HepG2 (cell line): ENCODE measurements around the gene SRSF11. TPM values are rescaled to one million over a fixed set of nuclear protein-coding genes. Genes with fewer than 3 reads are reported as not detected.

Experiments used
- ARID2 ChIP-seq: sonication (generic); formaldehyde crosslinking; IDR thresholded peaks from 2 replicates; pipeline ENCODE4 v1.8.1; 2022; ENCODE audit warnings: mild to moderate bottlenecking, missing genetic modification reagents, borderline replicate concordance
- BCL6 ChIP-seq: IDR thresholded peaks from 2 replicates; pipeline ENCODE4 v1.6.1; 2016; ENCODE audit warnings: missing genetic modification reagents, missing compliant biosample characterization
- CBFB ChIP-seq: sonication (generic); formaldehyde crosslinking; IDR thresholded peaks from 2 replicates; pipeline ENCODE4 v1.4.0; 2020; ENCODE audit warnings: missing genetic modification reagents
- GLI4 ChIP-seq: sonication (generic); formaldehyde crosslinking; IDR thresholded peaks from 2 replicates; pipeline ENCODE4 v1.5.1; 2020; ENCODE audit warnings: missing genetic modification reagents, mild to moderate bottlenecking, moderate library complexity, borderline replicate concordance
- PHF8 ChIP-seq: sonication (generic); formaldehyde crosslinking; IDR thresholded peaks from 2 replicates; pipeline ENCODE4 v1.5.0; 2020; ENCODE audit warnings: missing genetic modification reagents
- REPIN1 ChIP-seq: sonication (generic); formaldehyde crosslinking; IDR thresholded peaks from 2 replicates; pipeline ENCODE4 v1.8.0; 2022; ENCODE audit warnings: missing genetic modification reagents, low read depth, mild to moderate bottlenecking, borderline replicate concordance
- SMAD1 ChIP-seq: sonication (generic); formaldehyde crosslinking; IDR thresholded peaks from 2 replicates; pipeline ENCODE4 v1.4.0; 2020; ENCODE audit warnings: missing genetic modification reagents, low read depth, mild to moderate bottlenecking, borderline replicate concordance
- SNAPC2 ChIP-seq: sonication (generic); formaldehyde crosslinking; IDR thresholded peaks from 2 replicates; pipeline ENCODE4 v1.8.1; 2022; ENCODE audit warnings: mild to moderate bottlenecking, missing genetic modification reagents
- ZFP1 ChIP-seq: IDR thresholded peaks from 2 replicates; pipeline ENCODE4 v1.6.1; 2016
- ZNF136 ChIP-seq: sonication (generic); formaldehyde crosslinking; IDR thresholded peaks from 2 replicates; pipeline ENCODE4 v1.8.1; 2022; ENCODE audit warnings: low read depth, mild to moderate bottlenecking, moderate library complexity, missing genetic modification reagents
- ZNF234 ChIP-seq: sonication (generic); formaldehyde crosslinking; conservative IDR thresholded peaks from 2 replicates; pipeline ENCODE4 v1.5.1; 2020; ENCODE audit warnings: mild to moderate bottlenecking, missing genetic modification reagents
- ZSCAN12 ChIP-seq: sonication (generic); formaldehyde crosslinking; IDR thresholded peaks from 2 replicates; pipeline ENCODE4 v1.9.0; 2021; ENCODE audit warnings: mild to moderate bottlenecking, missing genetic modification reagents
- polyA plus RNA-seq, 8 experiments: library from polyadenylated mRNA; depleted of rRNA in 3 of 8; stranded (reverse) in 7 of 8; unstranded in 1 of 8; fragments of >200 nt; fragmentation: Illumina TruSeq in 4 of 8; extraction: Trizol in 4 of 8; gene quantifications; 2 replicates each; pipeline versions ENCODE4 v1.2.1 to v1.2.3, GENCODE V29; 2011 to 2016; ENCODE audit warnings: low read depth in 4 of 8, missing spikeins in 1 of 8, mixed read lengths in 1 of 8; ENCODE audit not compliant: insufficient read depth in 1 of 8
- total RNA-seq, 5 experiments: library from RNA; depleted of rRNA; stranded (reverse); fragments of >200 nt; fragmentation: Illumina TruSeq; extraction: Trizol; gene quantifications; 2 replicates each; pipeline ENCODE4 v1.2.3, GENCODE V29; 2016; ENCODE audit warnings: low read depth in 1 of 5
- TF ChIP-seq, protein P1 (sequence below): sonication (generic); formaldehyde crosslinking; conservative IDR thresholded peaks from 2 replicates; pipeline ENCODE4 v1.4.0; 2020; ENCODE audit warnings: missing genetic modification reagents
- TF ChIP-seq, protein P2 (sequence below): sonication (generic); formaldehyde crosslinking; IDR thresholded peaks from 2 replicates; pipeline ENCODE4 v1.5.0; 2020; ENCODE audit warnings: mild to moderate bottlenecking, missing genetic modification reagents, borderline replicate concordance
- TF ChIP-seq, protein P3 (sequence below): sonication (generic); formaldehyde crosslinking; IDR thresholded peaks from 2 replicates; pipeline ENCODE4 v1.4.0; 2020; ENCODE audit warnings: missing genetic modification reagents, borderline replicate concordance
- TF ChIP-seq, protein P4 (sequence below): sonication (generic); formaldehyde crosslinking; IDR thresholded peaks from 2 replicates; pipeline ENCODE4 v1.5.0; 2020; ENCODE audit warnings: missing genetic modification reagents

Gene SRSF11
- total and polyA plus RNA-seq, 2 of the 13 experiments (the other 11 are each of a cell fraction or from before 2014, with no cell fraction given), result 118 to 381 TPM

DNA sequence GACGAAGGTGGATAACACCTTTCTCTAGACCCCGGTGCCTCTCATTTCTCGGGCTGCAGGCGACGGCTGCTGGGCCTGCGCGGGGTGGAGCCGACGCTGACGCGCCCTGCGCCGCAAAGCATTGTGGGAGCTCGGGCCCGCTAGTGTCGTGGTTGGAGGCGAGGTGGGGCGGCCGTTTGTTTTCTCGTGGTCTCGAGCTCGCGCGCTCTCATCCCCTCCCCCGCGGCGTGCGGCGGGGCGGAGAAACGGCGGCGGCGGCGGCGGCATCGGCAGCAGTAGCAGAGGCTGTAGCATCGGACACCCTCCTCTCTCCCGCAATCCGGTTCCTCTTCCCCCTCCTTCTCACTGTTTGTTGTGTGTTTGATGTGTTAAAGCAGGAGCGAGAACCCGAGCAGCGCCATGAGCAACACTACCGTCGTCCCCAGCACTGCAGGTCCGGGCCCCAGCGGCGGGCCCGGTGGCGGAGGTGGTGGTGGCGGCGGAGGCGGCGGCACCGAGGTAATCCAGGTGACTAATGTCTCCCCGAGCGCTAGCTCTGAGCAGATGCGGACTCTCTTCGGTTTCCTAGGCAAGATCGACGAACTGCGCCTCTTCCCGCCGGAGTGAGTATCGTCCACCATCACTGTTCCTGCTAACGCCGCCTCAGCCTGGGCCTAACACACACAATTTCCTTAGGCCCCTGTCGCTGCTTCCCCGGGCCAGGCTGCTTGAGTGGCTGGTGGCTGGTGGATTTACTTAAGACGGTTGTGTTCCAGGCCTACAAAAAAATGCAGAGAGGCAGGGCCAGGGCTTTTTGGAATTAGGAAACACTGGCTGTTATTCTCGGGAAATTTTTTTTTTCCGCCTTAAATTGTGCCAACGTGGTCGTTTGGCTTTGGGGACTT lies at the start of gene SRSF11 (continued):
- TF ChIP-seq PHF8 (CRISPR knock-in tag), result peak; percentile 96
- no peak; the same call in 1 of the 2 replicates for TF ChIP-seq ARID2
- no peak for TF ChIP-seq SMAD1 (CRISPR knock-in tag)
- peak; percentile 76 for TF ChIP-seq SNAPC2
- peak; percentile 70; the same call in 1 of the 2 replicates for TF ChIP-seq GLI4 (CRISPR knock-in tag)
- TF ChIP-seq ZNF136 (CRISPR knock-in tag), result 0 out of 2 replicates have a peak, but pooled peaks have one; percentile 37
- TF ChIP-seq ZNF234 (CRISPR knock-in tag), result peak; percentile 91; the same call in 1 of the 2 replicates
- 0 out of 2 replicates have a peak, but pooled peaks have one; percentile 30 for TF ChIP-seq ZSCAN12 (CRISPR knock-in tag)
- no peak for TF ChIP-seq ZFP1
- TF ChIP-seq, protein P1, sequence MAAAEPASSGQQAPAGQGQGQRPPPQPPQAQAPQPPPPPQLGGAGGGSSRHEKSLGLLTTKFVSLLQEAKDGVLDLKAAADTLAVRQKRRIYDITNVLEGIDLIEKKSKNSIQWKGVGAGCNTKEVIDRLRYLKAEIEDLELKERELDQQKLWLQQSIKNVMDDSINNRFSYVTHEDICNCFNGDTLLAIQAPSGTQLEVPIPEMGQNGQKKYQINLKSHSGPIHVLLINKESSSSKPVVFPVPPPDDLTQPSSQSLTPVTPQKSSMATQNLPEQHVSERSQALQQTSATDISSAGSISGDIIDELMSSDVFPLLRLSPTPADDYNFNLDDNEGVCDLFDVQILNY (CRISPR knock-in tag), result peak; percentile 74; the same call in 1 of the 2 replicates
- peak; percentile 69 for TF ChIP-seq CBFB (CRISPR knock-in tag)
- TF ChIP-seq, protein P2, sequence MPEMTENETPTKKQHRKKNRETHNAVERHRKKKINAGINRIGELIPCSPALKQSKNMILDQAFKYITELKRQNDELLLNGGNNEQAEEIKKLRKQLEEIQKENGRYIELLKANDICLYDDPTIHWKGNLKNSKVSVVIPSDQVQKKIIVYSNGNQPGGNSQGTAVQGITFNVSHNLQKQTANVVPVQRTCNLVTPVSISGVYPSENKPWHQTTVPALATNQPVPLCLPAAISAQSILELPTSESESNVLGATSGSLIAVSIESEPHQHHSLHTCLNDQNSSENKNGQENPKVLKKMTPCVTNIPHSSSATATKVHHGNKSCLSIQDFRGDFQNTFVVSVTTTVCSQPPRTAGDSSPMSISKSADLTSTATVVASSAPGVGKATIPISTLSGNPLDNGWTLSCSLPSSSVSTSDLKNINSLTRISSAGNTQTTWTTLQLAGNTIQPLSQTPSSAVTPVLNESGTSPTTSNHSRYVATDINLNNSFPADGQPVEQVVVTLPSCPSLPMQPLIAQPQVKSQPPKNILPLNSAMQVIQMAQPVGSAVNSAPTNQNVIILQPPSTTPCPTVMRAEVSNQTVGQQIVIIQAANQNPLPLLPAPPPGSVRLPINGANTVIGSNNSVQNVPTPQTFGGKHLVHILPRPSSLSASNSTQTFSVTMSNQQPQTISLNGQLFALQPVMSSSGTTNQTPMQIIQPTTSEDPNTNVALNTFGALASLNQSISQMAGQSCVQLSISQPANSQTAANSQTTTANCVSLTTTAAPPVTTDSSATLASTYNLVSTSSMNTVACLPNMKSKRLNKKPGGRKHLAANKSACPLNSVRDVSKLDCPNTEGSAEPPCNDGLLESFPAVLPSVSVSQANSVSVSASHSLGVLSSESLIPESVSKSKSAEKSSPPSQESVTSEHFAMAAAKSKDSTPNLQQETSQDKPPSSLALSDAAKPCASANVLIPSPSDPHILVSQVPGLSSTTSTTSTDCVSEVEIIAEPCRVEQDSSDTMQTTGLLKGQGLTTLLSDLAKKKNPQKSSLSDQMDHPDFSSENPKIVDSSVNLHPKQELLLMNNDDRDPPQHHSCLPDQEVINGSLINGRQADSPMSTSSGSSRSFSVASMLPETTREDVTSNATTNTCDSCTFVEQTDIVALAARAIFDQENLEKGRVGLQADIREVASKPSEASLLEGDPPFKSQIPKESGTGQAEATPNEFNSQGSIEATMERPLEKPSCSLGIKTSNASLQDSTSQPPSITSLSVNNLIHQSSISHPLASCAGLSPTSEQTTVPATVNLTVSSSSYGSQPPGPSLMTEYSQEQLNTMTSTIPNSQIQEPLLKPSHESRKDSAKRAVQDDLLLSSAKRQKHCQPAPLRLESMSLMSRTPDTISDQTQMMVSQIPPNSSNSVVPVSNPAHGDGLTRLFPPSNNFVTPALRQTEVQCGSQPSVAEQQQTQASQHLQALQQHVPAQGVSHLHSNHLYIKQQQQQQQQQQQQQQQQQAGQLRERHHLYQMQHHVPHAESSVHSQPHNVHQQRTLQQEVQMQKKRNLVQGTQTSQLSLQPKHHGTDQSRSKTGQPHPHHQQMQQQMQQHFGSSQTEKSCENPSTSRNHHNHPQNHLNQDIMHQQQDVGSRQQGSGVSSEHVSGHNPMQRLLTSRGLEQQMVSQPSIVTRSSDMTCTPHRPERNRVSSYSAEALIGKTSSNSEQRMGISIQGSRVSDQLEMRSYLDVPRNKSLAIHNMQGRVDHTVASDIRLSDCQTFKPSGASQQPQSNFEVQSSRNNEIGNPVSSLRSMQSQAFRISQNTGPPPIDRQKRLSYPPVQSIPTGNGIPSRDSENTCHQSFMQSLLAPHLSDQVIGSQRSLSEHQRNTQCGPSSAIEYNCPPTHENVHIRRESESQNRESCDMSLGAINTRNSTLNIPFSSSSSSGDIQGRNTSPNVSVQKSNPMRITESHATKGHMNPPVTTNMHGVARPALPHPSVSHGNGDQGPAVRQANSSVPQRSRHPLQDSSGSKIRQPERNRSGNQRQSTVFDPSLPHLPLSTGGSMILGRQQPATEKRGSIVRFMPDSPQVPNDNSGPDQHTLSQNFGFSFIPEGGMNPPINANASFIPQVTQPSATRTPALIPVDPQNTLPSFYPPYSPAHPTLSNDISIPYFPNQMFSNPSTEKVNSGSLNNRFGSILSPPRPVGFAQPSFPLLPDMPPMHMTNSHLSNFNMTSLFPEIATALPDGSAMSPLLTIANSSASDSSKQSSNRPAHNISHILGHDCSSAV (CRISPR knock-in tag), result no peak
- TF ChIP-seq, protein P3, sequence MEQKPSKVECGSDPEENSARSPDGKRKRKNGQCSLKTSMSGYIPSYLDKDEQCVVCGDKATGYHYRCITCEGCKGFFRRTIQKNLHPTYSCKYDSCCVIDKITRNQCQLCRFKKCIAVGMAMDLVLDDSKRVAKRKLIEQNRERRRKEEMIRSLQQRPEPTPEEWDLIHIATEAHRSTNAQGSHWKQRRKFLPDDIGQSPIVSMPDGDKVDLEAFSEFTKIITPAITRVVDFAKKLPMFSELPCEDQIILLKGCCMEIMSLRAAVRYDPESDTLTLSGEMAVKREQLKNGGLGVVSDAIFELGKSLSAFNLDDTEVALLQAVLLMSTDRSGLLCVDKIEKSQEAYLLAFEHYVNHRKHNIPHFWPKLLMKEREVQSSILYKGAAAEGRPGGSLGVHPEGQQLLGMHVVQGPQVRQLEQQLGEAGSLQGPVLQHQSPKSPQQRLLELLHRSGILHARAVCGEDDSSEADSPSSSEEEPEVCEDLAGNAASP (CRISPR knock-in tag), result peak; percentile 35; the same call in 1 of the 2 replicates
- TF ChIP-seq BCL6 (CRISPR knock-in tag), result 0 out of 2 replicates have a peak, but pooled peaks have one; percentile 24
- TF ChIP-seq, protein P4, sequence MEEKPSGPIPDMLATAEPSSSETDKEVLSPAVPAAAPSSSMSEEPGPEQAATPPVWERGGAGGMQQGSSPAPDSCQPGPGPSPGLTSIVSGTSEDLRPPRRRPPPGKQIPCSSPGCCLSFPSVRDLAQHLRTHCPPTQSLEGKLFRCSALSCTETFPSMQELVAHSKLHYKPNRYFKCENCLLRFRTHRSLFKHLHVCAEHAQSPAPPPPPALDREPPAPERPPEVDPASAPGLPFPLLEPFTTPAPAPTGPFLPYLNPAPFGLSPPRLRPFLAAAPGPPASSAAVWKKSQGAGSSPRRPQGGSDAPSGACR, result peak; percentile 16; the same call in 1 of the 2 replicates
- peak; percentile 82 for TF ChIP-seq REPIN1 (CRISPR knock-in tag)
